ENCODE results near the gene CCDC195.

The CCDC195 gene

DNA sequence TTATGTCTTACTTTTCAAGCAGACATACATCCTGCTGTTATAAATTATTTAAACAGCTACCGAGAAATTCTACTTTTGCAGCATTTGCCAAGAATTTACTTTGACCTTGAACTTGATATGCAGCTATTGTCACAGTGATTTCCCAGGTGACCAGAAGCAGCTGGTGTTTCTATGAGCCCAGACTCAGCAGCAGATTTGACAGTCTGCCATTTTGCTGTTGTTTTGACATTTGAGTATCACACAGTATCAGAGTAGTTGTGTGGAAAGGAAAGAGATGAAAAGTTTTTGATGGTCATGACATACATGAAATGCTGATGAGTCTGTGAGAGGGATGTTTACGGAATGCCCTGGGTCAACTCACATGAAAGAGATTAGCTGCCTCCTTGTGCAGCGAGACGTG lies 6.6 kb upstream of the CCDC195 start:
- no peak for DNase-seq (ENCODE audit: low read depth)
- H3K4me3 ChIP-seq (ENCODE audit: low read depth, low read length): no peak overlapping the region
- TF ChIP-seq, protein P1, sequence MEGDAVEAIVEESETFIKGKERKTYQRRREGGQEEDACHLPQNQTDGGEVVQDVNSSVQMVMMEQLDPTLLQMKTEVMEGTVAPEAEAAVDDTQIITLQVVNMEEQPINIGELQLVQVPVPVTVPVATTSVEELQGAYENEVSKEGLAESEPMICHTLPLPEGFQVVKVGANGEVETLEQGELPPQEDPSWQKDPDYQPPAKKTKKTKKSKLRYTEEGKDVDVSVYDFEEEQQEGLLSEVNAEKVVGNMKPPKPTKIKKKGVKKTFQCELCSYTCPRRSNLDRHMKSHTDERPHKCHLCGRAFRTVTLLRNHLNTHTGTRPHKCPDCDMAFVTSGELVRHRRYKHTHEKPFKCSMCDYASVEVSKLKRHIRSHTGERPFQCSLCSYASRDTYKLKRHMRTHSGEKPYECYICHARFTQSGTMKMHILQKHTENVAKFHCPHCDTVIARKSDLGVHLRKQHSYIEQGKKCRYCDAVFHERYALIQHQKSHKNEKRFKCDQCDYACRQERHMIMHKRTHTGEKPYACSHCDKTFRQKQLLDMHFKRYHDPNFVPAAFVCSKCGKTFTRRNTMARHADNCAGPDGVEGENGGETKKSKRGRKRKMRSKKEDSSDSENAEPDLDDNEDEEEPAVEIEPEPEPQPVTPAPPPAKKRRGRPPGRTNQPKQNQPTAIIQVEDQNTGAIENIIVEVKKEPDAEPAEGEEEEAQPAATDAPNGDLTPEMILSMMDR (IDR thresholded peaks at IDR 0.05; ENCODE audit: insufficient read depth, low read depth, low read length, missing control alignments): no peak

DNA sequence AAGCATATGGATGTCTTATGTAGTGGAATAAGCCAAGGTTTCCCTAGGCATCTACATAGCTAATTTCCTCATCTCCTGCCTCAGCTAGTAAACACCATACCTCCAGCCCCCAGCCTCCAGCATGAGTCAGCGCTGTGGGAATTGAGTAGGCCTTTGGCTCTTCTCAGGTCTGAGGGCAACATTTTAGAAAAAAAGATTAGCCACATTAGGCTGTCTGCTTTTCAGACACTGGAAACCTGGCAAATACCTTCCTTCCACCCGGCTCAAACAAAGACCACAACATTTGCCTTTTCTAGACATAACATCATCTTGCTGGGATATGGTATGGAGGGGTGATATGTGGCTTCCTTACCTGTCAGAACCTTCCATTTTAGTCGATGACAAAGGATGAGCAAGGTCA lies 6.1 kb upstream of the CCDC195 start:
- TF ChIP-seq, protein P1 (IDR thresholded peaks at IDR 0.05; ENCODE audit: insufficient read depth, low read depth, low read length, missing control alignments): no peak
- no peak for DNase-seq (ENCODE audit: low read depth)
- H3K4me3 ChIP-seq (ENCODE audit: low read depth, low read length): no peak overlapping the region

DNA sequence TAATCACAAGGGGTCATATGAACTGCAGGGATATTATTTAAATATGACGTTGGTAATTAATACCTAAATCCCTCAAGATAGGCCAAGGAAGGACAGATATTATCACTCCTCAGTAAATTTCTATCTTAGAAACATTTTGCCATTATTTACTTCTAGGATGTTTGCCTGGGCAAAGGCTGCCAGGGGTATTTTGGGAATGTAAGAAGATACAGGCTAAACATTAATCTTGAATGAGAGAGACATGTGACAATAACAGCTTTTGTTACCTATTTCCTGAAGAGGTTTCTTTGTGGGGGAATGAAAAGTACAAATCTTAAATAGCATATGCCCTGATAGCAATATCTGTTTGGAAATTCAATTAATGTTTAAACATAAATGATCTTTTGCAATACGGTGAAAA lies 756 bp upstream of the CCDC195 start:
- DNase-seq (ENCODE audit: low read depth): no peak
- TF ChIP-seq, protein P1 (IDR thresholded peaks at IDR 0.05; ENCODE audit: insufficient read depth, low read depth, low read length, missing control alignments): no peak
- H3K4me3 ChIP-seq (ENCODE audit: low read depth, low read length): no peak overlapping the region

DNA sequence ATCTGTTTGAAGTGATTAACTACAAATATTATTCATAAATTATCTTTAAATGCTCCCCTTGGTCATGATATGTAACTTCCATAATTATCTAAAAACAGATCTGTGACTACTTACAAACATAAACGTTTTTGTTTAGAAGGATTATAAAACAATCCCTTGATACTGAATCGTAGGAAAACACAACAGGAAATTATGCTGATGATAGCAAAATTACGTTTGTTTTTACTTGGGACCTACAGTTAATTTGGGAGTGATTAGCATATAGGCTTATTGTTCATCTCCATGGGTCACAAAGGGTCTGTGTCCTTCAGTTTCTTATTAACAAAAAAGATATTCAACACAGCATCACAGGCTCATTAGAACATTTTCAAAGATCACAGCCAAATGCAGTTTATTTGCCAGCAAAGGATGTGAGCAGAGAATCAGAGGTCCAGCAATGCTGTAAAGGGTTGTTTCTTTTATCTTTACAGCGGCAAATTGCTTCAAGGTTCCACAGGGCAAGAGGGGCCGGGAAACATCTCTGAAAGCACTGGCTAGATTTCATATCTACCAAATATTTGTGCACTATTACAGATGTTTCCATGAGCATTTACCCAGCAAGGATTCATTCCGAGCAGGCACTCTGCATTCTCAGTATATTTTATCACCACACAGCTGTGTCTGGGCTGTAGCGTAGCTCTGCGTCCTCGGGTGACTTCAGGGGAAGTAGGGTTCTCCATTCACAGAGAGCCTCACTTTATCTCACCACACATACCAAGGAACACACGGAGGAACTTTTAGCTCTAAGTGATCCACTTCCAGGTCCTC lies 4.1 kb downstream of the CCDC195 start:
- no peak overlapping the region for H3K4me3 ChIP-seq (ENCODE audit: low read depth, low read length)
- TF ChIP-seq, protein P1 (IDR thresholded peaks at IDR 0.05; ENCODE audit: insufficient read depth, low read depth, low read length, missing control alignments): no peak
- no peak for DNase-seq (ENCODE audit: low read depth)

DNA sequence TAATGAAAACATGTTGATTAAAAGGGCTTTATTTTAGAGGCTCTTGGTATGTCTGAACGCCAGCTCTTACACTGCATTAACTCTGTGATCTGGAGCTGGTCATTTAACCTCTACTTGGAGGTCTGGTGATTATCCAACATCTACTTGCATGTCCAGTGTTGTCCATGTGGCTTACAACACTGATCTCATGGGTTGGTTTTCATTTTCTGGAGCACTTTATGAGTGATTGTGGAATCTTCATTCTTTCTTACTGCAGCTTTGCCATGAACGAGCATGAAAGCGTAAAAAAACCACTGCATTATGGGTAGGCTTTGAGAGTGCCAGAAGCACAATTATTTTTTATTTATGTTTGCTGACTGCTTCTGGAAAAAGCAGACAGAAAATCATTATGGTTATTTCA lies 4.8 kb downstream of the CCDC195 start:
- DNase-seq (ENCODE audit: low read depth): no peak
- TF ChIP-seq, protein P1 (IDR thresholded peaks at IDR 0.05; ENCODE audit: insufficient read depth, low read depth, low read length, missing control alignments): no peak

DNA sequence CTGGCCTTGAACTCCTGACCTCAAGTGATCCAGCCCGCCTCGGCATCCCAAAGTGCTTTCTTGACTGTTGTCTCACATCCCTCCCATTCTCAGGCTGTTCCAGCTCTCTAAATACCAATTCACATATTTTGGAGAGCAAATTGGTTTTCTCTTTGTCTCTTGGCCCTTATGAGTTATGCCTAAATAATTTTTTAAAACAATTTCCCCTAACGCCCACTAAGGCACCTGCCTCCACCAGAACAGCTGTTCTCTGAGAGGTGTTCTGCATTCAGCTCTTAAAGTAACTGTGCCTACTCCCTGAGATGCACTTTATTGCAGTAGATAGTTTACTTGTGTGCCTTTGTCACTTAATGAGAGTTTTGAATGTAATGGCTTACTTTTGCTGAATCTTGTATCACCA lies 6.9 kb downstream of the CCDC195 start:
- H3K4me3 ChIP-seq (ENCODE audit: low read depth, low read length): no peak overlapping the region
- TF ChIP-seq, protein P1 (IDR thresholded peaks at IDR 0.05; ENCODE audit: insufficient read depth, low read depth, low read length, missing control alignments): no peak
- no peak for DNase-seq (ENCODE audit: low read depth)

More for the DNA sequence above, 4.8 kb downstream of the CCDC195 start:
- no peak overlapping the region for H3K4me3 ChIP-seq (ENCODE audit: low read depth, low read length)

DNA sequence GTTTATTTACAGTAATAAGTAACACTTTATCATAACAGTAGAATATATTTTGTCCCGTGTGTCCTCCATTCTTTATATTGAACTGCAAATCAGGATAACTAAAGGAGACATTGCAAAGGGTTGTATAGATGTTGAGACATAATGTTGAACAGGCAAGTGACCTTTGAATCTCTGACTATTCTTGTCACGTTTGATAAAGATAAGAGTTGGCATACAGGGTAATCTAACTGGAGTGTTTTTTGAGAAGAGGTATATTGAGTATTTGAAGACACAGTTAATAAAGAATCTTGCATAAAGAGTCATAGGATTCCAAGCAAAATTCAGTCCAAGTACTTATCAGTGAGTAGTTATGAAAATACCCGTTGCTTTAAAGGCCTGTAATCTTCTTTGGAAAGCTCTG lies 21.7 kb downstream of the CCDC195 start:
- DNase-seq (ENCODE audit: low read depth): no peak
- no peak overlapping the region for H3K4me3 ChIP-seq (ENCODE audit: low read depth, low read length)

More for the DNA sequence above, 21.7 kb downstream of the CCDC195 start:
- TF ChIP-seq, protein P1 (IDR thresholded peaks at IDR 0.05; ENCODE audit: insufficient read depth, low read depth, low read length, missing control alignments): no peak
